GM04503 (cell line): ENCODE results near the gene PSTPIP2.
"Not testable (repeated sequence)": the region's sequence is repeated elsewhere in the genome, so short reads cannot be mapped to it uniquely, and the experiment has no call there.

Source experiments
- DNase-seq: peaks from one replicate; pipeline ENCODE4 v3.0.0-alpha.2; 2012; ENCODE audit warnings: low read depth

Gene PSTPIP2

GRCh38 chr18:46035696-46036680 lies 36.1 kb downstream of the PSTPIP2 start:
- DNase-seq = peak; percentile 49

- no peak for DNase-seq
These were observed 37.8 kb downstream of the PSTPIP2 start for GRCh38 chr18:46034230-46034629.

GRCh38 chr18:46031741-46032140 lies 40.3 kb downstream of the PSTPIP2 start:
- DNase-seq = no peak

GRCh38 chr18:46028536-46028891 lies 43.5 kb downstream of the PSTPIP2 start:
- DNase-seq = no peak

- DNase-seq = peak; percentile 14
These were observed 52.1 kb downstream of the PSTPIP2 start for GRCh38 chr18:46019936-46020335.

GRCh38 chr18:46013484-46014189 lies 58.4 kb downstream of the PSTPIP2 start:
- no peak for DNase-seq

GRCh38 chr18:46010676-46011075 lies 61.4 kb downstream of the PSTPIP2 start:
- DNase-seq = no peak

- no peak for DNase-seq
These were observed 62.0 kb downstream of the PSTPIP2 start for GRCh38 chr18:46010050-46010449.

GRCh38 chr18:46009125-46009840 lies 62.8 kb downstream of the PSTPIP2 start:
- DNase-seq = no peak

GRCh38 chr18:46008531-46008930 lies 63.5 kb downstream of the PSTPIP2 start:
- DNase-seq = no peak

GRCh38 chr18:46007165-46007564 lies 64.9 kb downstream of the PSTPIP2 start:
- no peak for DNase-seq

- DNase-seq = no peak
These were observed 69.1 kb downstream of the PSTPIP2 start for GRCh38 chr18:46002934-46003333.

- no peak for DNase-seq
These were observed 70.2 kb downstream of the PSTPIP2 start for GRCh38 chr18:46001892-46002291.

GRCh38 chr18:46001074-46001473 lies 71.0 kb downstream of the PSTPIP2 start:
- DNase-seq = no peak

- DNase-seq = no peak
These were observed 72.5 kb downstream of the PSTPIP2 start for GRCh38 chr18:45999536-45999935.

- DNase-seq = no peak
These were observed 73.8 kb downstream of the PSTPIP2 start for GRCh38 chr18:45998244-45998643.

- no peak for DNase-seq
These were observed 74.3 kb downstream of the PSTPIP2 start for GRCh38 chr18:45997700-45998151.

GRCh38 chr18:45995461-45995860 lies 76.6 kb downstream of the PSTPIP2 start:
- DNase-seq = no peak

- peak; percentile 83 for DNase-seq
These were observed 78.6 kb downstream of the PSTPIP2 start for GRCh38 chr18:45993438-45993837.

GRCh38 chr18:45992527-45992926 lies 79.5 kb downstream of the PSTPIP2 start:
- not testable (repeated sequence) for DNase-seq

GRCh38 chr18:45991788-45992187 lies 80.3 kb downstream of the PSTPIP2 start:
- DNase-seq = no peak

- DNase-seq = no peak
These were observed 87.4 kb downstream of the PSTPIP2 start for GRCh38 chr18:45984546-45985235.
